ENCODE data around the gene GPR137.

The GPR137 gene

GRCh38 chr11:64255135-64256128 is 30.2 kb upstream of the GPR137 start:
- TF ChIP-seq CTCF (IDR thresholded peaks at IDR 0.05; ENCODE audit: low read depth, low read length) = no peak
- no peak for DNase-seq
- Histone ChIP-seq H3K36me3 (peaks cover 3% of the 10 kb centered on the region; the same call in 1 of the 2 replicates), H3K4me1 (no peaks in the 10 kb centered on the region), H3K4me3 (ENCODE audit: low read depth, low read length) (no peak overlapping the region), H3K27me3 (no peaks in the 10 kb centered on the region), H3K9me3 (no peaks in the 10 kb centered on the region)

GRCh38 chr11:64256300-64256699 is 29.3 kb upstream of the GPR137 start:
- Histone ChIP-seq H3K27me3 (no peaks in the 10 kb centered on the region), H3K4me3 (ENCODE audit: low read depth, low read length) (no peak overlapping the region), H3K36me3 (peaks cover 3% of the 10 kb centered on the region; the same call in 1 of the 2 replicates), H3K9me3 (no peaks in the 10 kb centered on the region), H3K4me1 (no peaks in the 10 kb centered on the region)
- DNase-seq = no peak
- TF ChIP-seq CTCF (IDR thresholded peaks at IDR 0.05; ENCODE audit: low read depth, low read length) = no peak

- DNase-seq = no peak
- H3K36me3 ChIP-seq = peaks cover 3% of the 10 kb centered on the region
- H3K9me3 ChIP-seq = no peaks in the 10 kb centered on the region
- H3K27me3 ChIP-seq = no peaks in the 10 kb centered on the region
- no peak overlapping the region for H3K4me3 ChIP-seq (ENCODE audit: low read depth, low read length)
- peaks cover 7% of the 10 kb centered on the region for H3K4me1 ChIP-seq
- TF ChIP-seq CTCF (IDR thresholded peaks at IDR 0.05; ENCODE audit: low read depth, low read length) = no peak
Measured at GRCh38 chr11:64258356-64258755, 27.3 kb upstream of the GPR137 start.

GRCh38 chr11:64258946-64259532 is 26.6 kb upstream of the GPR137 start:
- no peak for DNase-seq
- Histone ChIP-seq H3K27me3 (no peaks in the 10 kb centered on the region), H3K4me3 (ENCODE audit: low read depth, low read length) (no peak overlapping the region), H3K4me1 (peaks cover 14% of the 10 kb centered on the region), H3K9me3 (no peaks in the 10 kb centered on the region), H3K36me3 (peaks cover 3% of the 10 kb centered on the region)
- TF ChIP-seq CTCF (IDR thresholded peaks at IDR 0.05; ENCODE audit: low read depth, low read length) = no peak

GRCh38 chr11:64259533-64260067 is 26.0 kb upstream of the GPR137 start:
- TF ChIP-seq CTCF (IDR thresholded peaks at IDR 0.05; ENCODE audit: low read depth, low read length) = no peak
- Histone ChIP-seq H3K4me3 (ENCODE audit: low read depth, low read length) (no peak overlapping the region), H3K27me3 (no peaks in the 10 kb centered on the region), H3K36me3 (peaks cover 3% of the 10 kb centered on the region), H3K4me1 (peaks cover 16% of the 10 kb centered on the region), H3K9me3 (no peaks in the 10 kb centered on the region)
- no peak for DNase-seq
